ENCODE measurements around the gene FARS2.
"Not testable (repeated sequence)": the region's sequence is repeated elsewhere in the genome, so short reads cannot be mapped to it uniquely, and the experiment has no call there.

Gene FARS2

GRCh38 chr6:5630636-5631035 lies 369.3 kb downstream of the FARS2 start:
- DNase-seq (ENCODE audit: low read depth in 2 of 2): no peak

- DNase-seq (ENCODE audit: low read depth in 2 of 2): no peak
Observed at GRCh38 chr6:5632348-5632935, 371.1 kb downstream of the FARS2 start.

GRCh38 chr6:5634525-5634924 lies 373.2 kb downstream of the FARS2 start:
- DNase-seq (ENCODE audit: low read depth in 2 of 2): no peak

- DNase-seq (ENCODE audit: low read depth in 2 of 2): no peak
Observed at GRCh38 chr6:5636210-5637030, 375.1 kb downstream of the FARS2 start.

GRCh38 chr6:5637714-5638113 lies 376.4 kb downstream of the FARS2 start:
- no peak for DNase-seq (ENCODE audit: low read depth in 2 of 2)

- no peak for DNase-seq (ENCODE audit: low read depth in 2 of 2)
Observed at GRCh38 chr6:5638666-5639065, 377.4 kb downstream of the FARS2 start.

- no peak for DNase-seq (ENCODE audit: low read depth in 2 of 2)
Observed at GRCh38 chr6:5639193-5639592, 377.9 kb downstream of the FARS2 start.

GRCh38 chr6:5640614-5641013 lies 379.3 kb downstream of the FARS2 start:
- no peak for DNase-seq (ENCODE audit: low read depth in 2 of 2)

GRCh38 chr6:5644523-5645185 lies 383.3 kb downstream of the FARS2 start:
- DNase-seq (ENCODE audit: low read depth in 2 of 2): no peak

GRCh38 chr6:5645328-5646290 lies 384.3 kb downstream of the FARS2 start:
- DNase-seq (ENCODE audit: low read depth in 2 of 2): no peak

- no peak for DNase-seq (ENCODE audit: low read depth in 2 of 2)
Observed at GRCh38 chr6:5652406-5653137, 391.3 kb downstream of the FARS2 start.

GRCh38 chr6:5653801-5654200 lies 392.5 kb downstream of the FARS2 start:
- DNase-seq (ENCODE audit: low read depth in 2 of 2): no peak

- no peak for DNase-seq (ENCODE audit: low read depth in 2 of 2)
Observed at GRCh38 chr6:5656226-5656625, 394.9 kb downstream of the FARS2 start.

GRCh38 chr6:5656695-5657094 lies 395.4 kb downstream of the FARS2 start:
- DNase-seq (ENCODE audit: low read depth in 2 of 2): not testable (repeated sequence)

- DNase-seq (ENCODE audit: low read depth in 2 of 2): no peak
Observed at GRCh38 chr6:5657684-5658430, 396.5 kb downstream of the FARS2 start.

- no peak for DNase-seq (ENCODE audit: low read depth in 2 of 2)
Observed at GRCh38 chr6:5659467-5659866, 398.2 kb downstream of the FARS2 start.

GRCh38 chr6:5660772-5661171 lies 399.5 kb downstream of the FARS2 start:
- no peak for DNase-seq (ENCODE audit: low read depth in 2 of 2)

GRCh38 chr6:5662797-5663196 lies 401.5 kb downstream of the FARS2 start:
- DNase-seq (ENCODE audit: low read depth in 2 of 2): no peak

GRCh38 chr6:5663259-5663658 lies 401.9 kb downstream of the FARS2 start:
- no peak for DNase-seq (ENCODE audit: low read depth in 2 of 2)

GRCh38 chr6:5663739-5664138 lies 402.4 kb downstream of the FARS2 start:
- DNase-seq (ENCODE audit: low read depth in 2 of 2): no peak
